Measurements from ENCODE around the gene IL17RE.
"Not testable (repeated sequence)": the region's sequence is repeated elsewhere in the genome, so short reads cannot be mapped to it uniquely, and the experiment has no call there.

DNA sequence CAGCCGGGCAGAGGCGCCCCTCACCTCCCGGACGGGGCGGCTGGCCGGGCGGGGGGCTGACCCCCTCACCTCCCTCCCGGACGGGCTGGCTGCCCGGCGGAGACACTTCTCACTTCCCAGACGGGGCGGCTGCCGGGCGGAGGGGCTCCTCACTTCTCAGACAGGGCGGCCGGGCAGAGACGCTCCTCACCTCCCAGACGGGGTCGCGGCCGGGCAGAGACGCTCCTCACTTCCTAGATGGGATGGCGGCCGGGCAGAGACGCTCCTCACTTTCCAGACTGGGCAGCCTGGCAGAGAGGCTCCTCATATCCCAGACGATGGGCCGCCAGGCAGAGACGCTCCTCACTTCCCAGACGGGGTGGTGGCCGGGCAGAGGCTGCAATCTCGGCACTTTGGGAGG, 37.3 kb downstream of the IL17RE start:
- TF ChIP-seq TCF4 (CRISPR knock-in tag; IDR thresholded peaks at IDR 0.05; ENCODE audit: borderline replicate concordance); ZFP3 (CRISPR knock-in tag; IDR thresholded peaks at IDR 0.05); ZNF8 (CRISPR knock-in tag; IDR thresholded peaks at IDR 0.05); BACH2 (CRISPR knock-in tag; IDR thresholded peaks at IDR 0.05; ENCODE audit: borderline replicate concordance); TOX (CRISPR knock-in tag; IDR thresholded peaks at IDR 0.05; ENCODE audit: borderline replicate concordance); SNAI2 (CRISPR knock-in tag; IDR thresholded peaks at IDR 0.05): not testable (repeated sequence)
- TF ChIP-seq, protein P1, sequence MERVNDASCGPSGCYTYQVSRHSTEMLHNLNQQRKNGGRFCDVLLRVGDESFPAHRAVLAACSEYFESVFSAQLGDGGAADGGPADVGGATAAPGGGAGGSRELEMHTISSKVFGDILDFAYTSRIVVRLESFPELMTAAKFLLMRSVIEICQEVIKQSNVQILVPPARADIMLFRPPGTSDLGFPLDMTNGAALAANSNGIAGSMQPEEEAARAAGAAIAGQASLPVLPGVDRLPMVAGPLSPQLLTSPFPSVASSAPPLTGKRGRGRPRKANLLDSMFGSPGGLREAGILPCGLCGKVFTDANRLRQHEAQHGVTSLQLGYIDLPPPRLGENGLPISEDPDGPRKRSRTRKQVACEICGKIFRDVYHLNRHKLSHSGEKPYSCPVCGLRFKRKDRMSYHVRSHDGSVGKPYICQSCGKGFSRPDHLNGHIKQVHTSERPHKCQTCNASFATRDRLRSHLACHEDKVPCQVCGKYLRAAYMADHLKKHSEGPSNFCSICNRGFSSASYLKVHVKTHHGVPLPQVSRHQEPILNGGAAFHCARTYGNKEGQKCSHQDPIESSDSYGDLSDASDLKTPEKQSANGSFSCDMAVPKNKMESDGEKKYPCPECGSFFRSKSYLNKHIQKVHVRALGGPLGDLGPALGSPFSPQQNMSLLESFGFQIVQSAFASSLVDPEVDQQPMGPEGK (CRISPR knock-in tag; IDR thresholded peaks at IDR 0.05; ENCODE audit: borderline replicate concordance): not testable (repeated sequence)
